K562 (cell line): Measurements from ENCODE around the gene HP1BP3. TPM values are rescaled to one million over a fixed set of nuclear protein-coding genes. Genes with fewer than 3 reads are reported as not detected.

Source experiments
- ATAC-seq: fragments of 200-7000 bp; cut with Tn5 transposase; 3 replicates; pipeline ENCODE4 v1.9.1; 2020; ENCODE audit warnings: moderate library complexity
- BruUV-seq: library from RNA; stranded (reverse); fragments of 400-500 nt; replicated peaks from 2 replicates; lab custom pipeline; 2021; lab: Mats Ljungman, UMichigan
- CTCF ChIA-PET: fragments of 300-600 bp; formaldehyde crosslinking; extraction: SDS; loops from one replicate; lab custom pipeline; 2021; ENCODE audit warnings: low intra/inter-chr PET ratio; lab: Yijun Ruan, JAX
- POLR2A ChIA-PET: fragments of 300-600, 350-650 bp; sonication (Branson Sonifier 250); formaldehyde crosslinking; extraction: SDS; loops from one replicate; lab custom pipeline; 2021; ENCODE audit warnings: antibody characterized with exemption, inconsistent platforms; lab: Yijun Ruan, JAX
- DNase-seq, 4 experiments: peaks; one replicate each; pipeline versions ENCODE4 v3.0.0 to v3.0.0-alpha.2; 2011 to 2018; ENCODE audit warnings: low spot score in 3 of 4, mixed read lengths in 3 of 4; ENCODE audit errors: extremely low read depth in 1 of 4
- FAIRE-seq: peaks from 2 replicates; lab custom pipeline; 2011; peaks lifted over from hg19 to GRCh38; lab: Jason Lieb, UNC
- H2AFZ ChIP-seq: 2 replicates; pipeline ENCODE4 v1.6.0; 2011; ENCODE audit warnings: low read depth, low read length, control low read depth, inconsistent platforms
- H3K27ac ChIP-seq: fragments of 200-600 bp; 3 replicates; pipeline ENCODE4 v1.8.0; 2011; ENCODE audit warnings: low read depth, mild to moderate bottlenecking, control low read depth, inconsistent platforms, low read length, moderate library complexity, mixed read lengths; ENCODE audit errors: extremely low read depth
- H3K27me3 ChIP-seq, 2 experiments: fragments of 300-600 bp in 1 of 2; 2 replicates in 1 of 2; 3 replicates in 1 of 2; pipeline versions ENCODE4 v1.6.0 to v1.8.0; 2011; ENCODE audit warnings: inconsistent platforms in 2 of 2, low read length in 2 of 2, mild to moderate bottlenecking in 1 of 2, mixed read lengths in 1 of 2, moderate library complexity in 1 of 2; ENCODE audit not compliant: control insufficient read depth in 2 of 2, insufficient read depth in 2 of 2
- H3K36me3 ChIP-seq: fragments of 300-600 bp; 3 replicates; pipeline ENCODE4 v1.8.0; 2011; ENCODE audit warnings: mild to moderate bottlenecking, low read length, inconsistent platforms; ENCODE audit not compliant: control insufficient read depth, insufficient read depth
- H3K4me1 ChIP-seq, 2 experiments: fragments of 200-600 bp in 1 of 2; replicated peaks in 1 of 2; 2 replicates in 1 of 2; 3 replicates in 1 of 2; pipeline versions ENCODE4 v1.5.1 to v1.8.0; 2011; ENCODE audit warnings: inconsistent platforms in 2 of 2, low read length in 2 of 2, mild to moderate bottlenecking in 1 of 2, mixed read lengths in 1 of 2, moderate library complexity in 1 of 2; ENCODE audit not compliant: control insufficient read depth in 2 of 2, insufficient read depth in 2 of 2
- H3K4me2 ChIP-seq: 2 replicates; pipeline ENCODE4 v1.6.1; 2011; ENCODE audit warnings: low read length, control low read depth, inconsistent platforms, mixed read lengths; ENCODE audit not compliant: insufficient read depth
- H3K4me3 ChIP-seq: fragments of 200-600 bp; sonication (generic), shearing (Covaris generic); 2 replicates; pipeline ENCODE4 v1.5.1; 2016; ENCODE audit warnings: control low read depth, inconsistent platforms
- H3K79me2 ChIP-seq: fragments of 200-600 bp; 3 replicates; pipeline ENCODE4 v1.8.0; 2011; ENCODE audit warnings: low read length, inconsistent platforms; ENCODE audit not compliant: control insufficient read depth, insufficient read depth
- H3K9ac ChIP-seq, 2 experiments: 2 replicates each; pipeline versions ENCODE4 v1.6.0 to v1.6.1; 2011; ENCODE audit warnings: low read depth in 2 of 2, low read length in 2 of 2, control low read depth in 1 of 2, inconsistent platforms in 1 of 2, mild to moderate bottlenecking in 1 of 2, mixed read lengths in 1 of 2; ENCODE audit not compliant: insufficient read depth in 1 of 2
- H3K9me1 ChIP-seq: one replicate; pipeline ENCODE4 v1.6.0; 2011; ENCODE audit warnings: inconsistent platforms, mild to moderate bottlenecking, low read length, moderate library complexity; ENCODE audit not compliant: control insufficient read depth, insufficient read depth
- H3K9me3 ChIP-seq: replicated peaks from 2 replicates; pipeline ENCODE4 v1.5.1; 2011; ENCODE audit warnings: low read depth, low read length, inconsistent platforms; ENCODE audit not compliant: control insufficient read depth, insufficient read depth
- H4K20me1 ChIP-seq: replicated peaks from 2 replicates; pipeline ENCODE4 v1.6.1; 2011; ENCODE audit warnings: low read length, inconsistent platforms, mixed read lengths; ENCODE audit not compliant: control insufficient read depth, insufficient read depth
- HINFP ChIP-seq: fragments of 450-650 bp; conservative IDR thresholded peaks from 2 replicates; pipeline ENCODE4 v1.6.1; 2016; ENCODE audit warnings: missing genetic modification characterization, low read depth, mild to moderate bottlenecking, control low read depth, missing compliant biosample characterization
- MXI1 ChIP-seq: IDR thresholded peaks from 2 replicates; pipeline ENCODE4 v1.6.1; 2011; ENCODE audit warnings: low read depth, mild to moderate bottlenecking, improper control_type of control experiment, low read length
- MYBL2 ChIP-seq, 2 experiments: fragments of 450-650 bp in 1 of 2; sonication (generic) in 1 of 2; formaldehyde crosslinking in 1 of 2; IDR thresholded peaks; 2 replicates each; pipeline versions ENCODE4 v1.6.1 to v1.8.1; 2017 to 2022; ENCODE audit warnings: borderline replicate concordance in 1 of 2, inconsistent platforms in 1 of 2, low read depth in 1 of 2, mild to moderate bottlenecking in 1 of 2, missing genetic modification reagents in 1 of 2, moderate library complexity in 1 of 2
- PHTF2 ChIP-seq: fragments of 250-450 bp; sonication (Bioruptor Pico); IDR thresholded peaks from 2 replicates; pipeline ENCODE4 v1.5.0; 2021; ENCODE audit warnings: mild to moderate bottlenecking
- PTRF ChIP-seq: fragments of 450-650 bp; IDR thresholded peaks from 2 replicates; pipeline ENCODE4 v1.6.1; 2016; ENCODE audit warnings: mild to moderate bottlenecking, missing genetic modification characterization, missing compliant biosample characterization
- SAFB2 ChIP-seq: fragments of 200-400 bp; formaldehyde crosslinking; IDR thresholded peaks from 2 replicates; pipeline ENCODE4 v1.6.1; 2018; ENCODE audit warnings: borderline replicate concordance, low read length, low read depth, moderate library complexity; ENCODE audit not compliant: severe bottlenecking
- ZBED1 ChIP-seq: IDR thresholded peaks from 2 replicates; pipeline ENCODE4 v1.6.1; 2014
- ZNF583 ChIP-seq: fragments of 250-450 bp; sonication (Bioruptor Pico); IDR thresholded peaks from 2 replicates; pipeline ENCODE4 v1.4.0; 2020
- ZNF586 ChIP-seq: fragments of 450-650 bp; formaldehyde crosslinking; conservative IDR thresholded peaks from 2 replicates; pipeline ENCODE4 v1.4.0; 2020; ENCODE audit warnings: mild to moderate bottlenecking, moderate library complexity
- ZNF655 ChIP-seq: fragments of 250-450 bp; sonication (Bioruptor Pico); IDR thresholded peaks from 2 replicates; pipeline ENCODE4 v1.5.0; 2021
- ZNF785 ChIP-seq: fragments of 250-450 bp; sonication (Bioruptor Pico); IDR thresholded peaks from 2 replicates; pipeline ENCODE4 v1.4.0; 2020; ENCODE audit warnings: mild to moderate bottlenecking
- ZNF830 ChIP-seq: fragments of 250-450 bp; sonication (Bioruptor Pico); IDR thresholded peaks from 2 replicates; pipeline ENCODE4 v1.5.0; 2021; ENCODE audit warnings: mild to moderate bottlenecking
- WGBS: fragments of 100-300 bp; shearing (Covaris generic); methylation state at CpG from one replicate; pipeline ENCODE4 v1.1.6; 2016; ENCODE audit warnings: low coverage, mixed read lengths; ENCODE audit not compliant: insufficient coverage; ENCODE audit errors: missing lambda C conversion rate; 5-methylcytosine and 5-hydroxymethylcytosine counted together
- in situ Hi-C: fragments of 300-500 bp; cut with MboI; formaldehyde crosslinking; loops from 4 replicates; pipeline ENCODE4 v1.15.0; 2018; ENCODE audit warnings: inconsistent platforms, mixed read lengths
- intact Hi-C: fragments of 100-400 bp; cut with micrococcal nuclease; formaldehyde crosslinking; loops from 2 replicates; pipeline ENCODE4 v1.14.2; 2022
- polyA plus RNA-seq, 8 experiments: library from polyadenylated mRNA; depleted of rRNA in 4 of 8; stranded (reverse) in 5 of 8; unstranded in 3 of 8; fragments of >200 nt; fragmentation: Nextera tagmentation in 2 of 8; fragmentation: Illumina TruSeq in 1 of 8; extraction: Ambion mirVana in 2 of 8; extraction: Trizol in 1 of 8; gene quantifications; 2 replicates each; pipeline versions ENCODE4 v1.2.1 to v1.2.3, GENCODE V29; 2011 to 2014; ENCODE audit warnings: inconsistent platforms in 1 of 8, missing spikeins in 1 of 8
- total RNA-seq, 7 experiments: library from RNA; depleted of rRNA in 6 of 7; stranded (reverse); fragments of >200 nt in 6 of 7; fragmentation: Illumina TruSeq in 2 of 7; extraction: Trizol in 2 of 7; gene quantifications; 2 replicates each; pipeline versions ENCODE4 v1.2.1 to v1.2.3, GENCODE V29; 2011 to 2021; ENCODE audit warnings: low replicate concordance in 1 of 7

HP1BP3 gene
- total and polyA plus RNA-seq, 9 of the 15 experiments (the other 6 are each of a cell fraction or from before 2014, with no cell fraction given): 57.3 to 513 (median 240) TPM

GRCh38 chr1:20793236-20793635 is 6.1 kb upstream of the HP1BP3 start:
- Histone ChIP-seq H3K9me1 (no peaks in the 10 kb centered on the region), H3K4me3 (no peak overlapping the region), H4K20me1 (no peaks in the 10 kb centered on the region), H3K36me3 (no peaks in the 10 kb centered on the region), H3K4me1 (peaks cover 4 to 11% of the 10 kb centered on the region in 2 experiments), H3K4me2 (no peak overlapping the region), H3K27ac (no peak overlapping the region), H3K27me3 (no peaks in the 10 kb centered on the region), H3K9ac (no peak overlapping the region), H3K79me2 (no peaks in the 10 kb centered on the region), H3K9me3 (no peaks in the 10 kb centered on the region), H2AFZ (no peak overlapping the region)
- POLR2A ChIA-PET: no interaction called here
- in situ Hi-C loops (no loop called here), intact Hi-C loops (no loop called here)
- FAIRE-seq (no peak), ATAC-seq (no peak), DNase-seq (no peak)
- no TSS peak for BruUV-seq
- CTCF ChIA-PET: no interaction called here
- 84% methylated on average over 4 of the region's 4 CpGs for WGBS
- TF ChIP-seq MYBL2 (IDR thresholded peaks at IDR 0.05; ENCODE audit: low read depth): no peak
- no peak for TF ChIP-seq MYBL2 (CRISPR knock-in tag; IDR thresholded peaks at IDR 0.05; ENCODE audit: borderline replicate concordance)
- TF ChIP-seq PHTF2: no peak
- no peak for TF ChIP-seq ZNF785 (CRISPR knock-in tag)
- TF ChIP-seq ZNF830 (CRISPR knock-in tag): no peak
- no peak for TF ChIP-seq SAFB2
- no peak for TF ChIP-seq HINFP (tag)
- TF ChIP-seq MXI1: no peak
- TF ChIP-seq ZNF655 (CRISPR knock-in tag): no peak
- no peak for TF ChIP-seq ZNF583 (CRISPR knock-in tag)
- no peak for TF ChIP-seq PTRF
- TF ChIP-seq ZNF586 (CRISPR knock-in tag): no peak
- TF ChIP-seq ZBED1: no peak
